GM12891 (cell line): ENCODE measurements around the gene CPM.

Source experiments
- POLR2A ChIP-seq: IDR thresholded peaks from 2 replicates; pipeline ENCODE4 v1.6.1; 2011; ENCODE audit warnings: low read depth, low read length, control low read depth
- POLR2AphosphoS5 ChIP-seq: IDR thresholded peaks from 2 replicates; pipeline ENCODE4 v1.6.1; 2011; ENCODE audit warnings: low read depth, low read length, control low read depth

DNA sequence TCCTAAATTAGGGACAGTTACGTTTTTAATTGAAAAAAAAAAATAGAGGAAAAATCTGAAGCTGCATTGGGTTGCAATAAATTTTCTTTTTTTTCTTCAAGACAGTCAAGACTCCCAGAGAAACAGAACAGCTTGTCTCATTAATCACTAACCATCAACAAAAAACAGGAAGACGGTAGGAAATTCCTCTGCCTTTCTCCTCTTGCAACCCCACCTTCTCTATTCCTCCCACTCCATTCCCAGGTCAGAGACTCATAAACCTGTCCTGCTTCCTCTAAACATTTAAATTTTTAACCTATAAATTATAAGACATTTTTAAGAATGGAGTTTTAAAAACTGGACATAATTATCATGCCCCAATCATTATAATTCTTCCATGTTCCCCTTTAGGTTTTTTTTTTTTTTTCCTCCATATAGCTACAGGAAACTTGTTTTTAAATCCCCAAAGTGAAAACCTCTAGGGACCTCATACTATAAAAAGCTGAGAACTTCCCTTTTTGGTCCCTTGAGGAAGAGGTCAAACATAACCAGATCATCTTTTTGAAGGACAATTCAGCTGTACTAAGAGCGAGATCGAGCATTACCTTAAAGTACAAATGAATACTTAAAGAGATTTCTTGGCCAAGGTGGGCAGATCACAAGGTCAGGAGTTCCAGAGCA, 36.0 kb downstream of the CPM start:
- TF ChIP-seq POLR2AphosphoS5 (no peak), POLR2A (no peak)
